Smooth muscle cell (in vitro differentiated cells): ENCODE results near the gene PRKACA. TPM values are rescaled to one million over a fixed set of nuclear protein-coding genes. Genes with fewer than 3 reads are reported as not detected.

Source experiments
- DNase-seq: peaks from one replicate; lab custom pipeline; 2025; ENCODE audit not compliant: unreplicated experiment; lab: John Stamatoyannopoulos, UW
- H2AFZ ChIP-seq: fragments of 200-600 bp; sonication (generic); 2 replicates; pipeline ENCODE4 v1.6.0; 2016; ENCODE audit warnings: antibody characterized with exemption, low read depth, mild to moderate bottlenecking
- H3F3A ChIP-seq: fragments of 200-600 bp; sonication (generic); 2 replicates; pipeline ENCODE4 v1.6.0; 2017; ENCODE audit warnings: antibody characterized with exemption, low read depth
- H3K27ac ChIP-seq: fragments of 200-600 bp; sonication (generic); 2 replicates; pipeline ENCODE4 v1.5.1; 2016; ENCODE audit warnings: low read depth, mild to moderate bottlenecking
- H3K27me3 ChIP-seq: fragments of 200-600 bp; sonication (generic); 2 replicates; pipeline ENCODE4 v1.6.1; 2016; ENCODE audit warnings: low read depth, mild to moderate bottlenecking
- H3K36me3 ChIP-seq: fragments of 200-600 bp; sonication (generic); 2 replicates; pipeline ENCODE4 v1.5.1; 2016; ENCODE audit warnings: low read depth
- H3K4me1 ChIP-seq: fragments of 200-600 bp; sonication (generic); 2 replicates; pipeline ENCODE4 v1.5.1; 2016; ENCODE audit warnings: low read depth
- H3K4me2 ChIP-seq: fragments of 200-600 bp; sonication (generic); 2 replicates; pipeline ENCODE4 v1.6.0; 2016; ENCODE audit warnings: mild to moderate bottlenecking
- H3K4me3 ChIP-seq: fragments of 200-600 bp; sonication (generic); 2 replicates; pipeline ENCODE4 v1.5.1; 2016; ENCODE audit warnings: mild to moderate bottlenecking
- H3K79me2 ChIP-seq: fragments of 200-600 bp; sonication (generic); 2 replicates; pipeline ENCODE4 v1.6.0; 2016; ENCODE audit warnings: low read depth, mild to moderate bottlenecking
- H3K9ac ChIP-seq: fragments of 200-600 bp; sonication (generic); 2 replicates; pipeline ENCODE4 v1.6.0; 2016; ENCODE audit warnings: low read depth
- H3K9me3 ChIP-seq: fragments of 200-600 bp; sonication (generic); replicated peaks from 2 replicates; pipeline ENCODE4 v1.5.1; 2016; ENCODE audit warnings: low read depth
- H4K20me1 ChIP-seq: fragments of 200-600 bp; sonication (generic); 2 replicates; pipeline ENCODE4 v1.6.0; 2016; ENCODE audit warnings: low read depth
- WGBS: methylation state at CpG from one replicate; pipeline ENCODE4 v1.1.7; 2016; ENCODE audit warnings: low lambda C conversion rate; 5-methylcytosine and 5-hydroxymethylcytosine counted together
- polyA plus RNA-seq: library from polyadenylated mRNA; unstranded; fragments of >200 nt; fragmentation: Nextera tagmentation; extraction: Ambion mirVana; gene quantifications from 2 replicates; pipeline ENCODE4 v1.2.1, GENCODE V29; 2016
- total RNA-seq: library from RNA; depleted of rRNA; stranded (reverse); fragments of >200 nt; gene quantifications from 2 replicates; pipeline ENCODE4 v1.2.3, GENCODE V29; 2014
- TF ChIP-seq, protein P1 (sequence below): fragments of 200-600 bp; sonication (generic); IDR thresholded peaks from 2 replicates; pipeline ENCODE4 v1.5.1; 2017; ENCODE audit warnings: borderline replicate concordance, mild to moderate bottlenecking, antibody characterized with exemption; ENCODE audit not compliant: insufficient read depth, poor library complexity, severe bottlenecking

The PRKACA gene
- total and polyA plus RNA-seq, 2 experiments from 2014 or later: 11.1 to 30.3 TPM

DNA sequence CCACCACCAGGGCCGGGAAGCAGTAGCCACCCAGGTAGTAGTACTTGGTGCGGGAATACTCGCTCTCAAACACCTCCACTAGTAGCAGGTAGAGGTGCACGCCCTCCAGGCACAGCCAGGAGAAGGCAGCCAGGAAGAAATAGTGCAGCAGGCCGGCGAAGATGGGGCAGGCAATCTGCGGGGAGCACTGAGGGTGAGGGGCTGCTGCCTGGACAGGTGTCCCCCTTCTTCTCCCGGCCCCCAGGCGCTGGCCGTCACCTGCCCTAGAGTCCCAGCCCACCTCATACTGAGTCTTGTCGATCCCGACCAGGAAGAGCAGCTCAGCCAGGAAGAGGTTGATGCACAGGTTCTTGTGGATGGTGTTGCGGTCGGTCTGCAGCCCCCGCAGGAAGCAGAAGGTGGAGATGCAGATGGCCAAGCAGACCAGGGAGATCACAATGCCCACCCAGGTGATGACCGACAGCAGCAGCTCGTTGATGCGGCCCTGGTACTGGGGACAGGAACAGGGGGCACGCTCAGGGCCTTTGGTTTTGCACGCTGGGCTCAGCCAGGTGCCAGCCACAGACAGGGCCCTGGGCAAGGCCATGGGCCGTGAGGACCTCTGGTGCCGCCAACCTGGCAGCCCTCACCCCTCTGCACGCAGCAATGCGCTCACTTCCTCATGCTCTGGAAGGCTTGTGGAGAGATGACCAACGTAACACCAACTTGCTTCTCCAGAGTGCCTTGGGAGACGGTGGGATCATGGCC is 39.6 kb upstream of the PRKACA start:
- Histone ChIP-seq H3K36me3 (no peaks in the 10 kb centered on the region), H3K9me3 (no peaks in the 10 kb centered on the region), H3K4me1 (no peaks in the 10 kb centered on the region), H3K27me3 (no peaks in the 10 kb centered on the region), H3K4me3 (no peak overlapping the region), H3K9ac (no peak overlapping the region), H3K4me2 (no peak overlapping the region), H4K20me1 (peaks cover 8% of the 10 kb centered on the region), H3K79me2 (no peaks in the 10 kb centered on the region), H2AFZ (no peak overlapping the region), H3K27ac (no peak overlapping the region), H3F3A (no peaks in the 10 kb centered on the region)
- no peak for DNase-seq
- TF ChIP-seq, protein P1, sequence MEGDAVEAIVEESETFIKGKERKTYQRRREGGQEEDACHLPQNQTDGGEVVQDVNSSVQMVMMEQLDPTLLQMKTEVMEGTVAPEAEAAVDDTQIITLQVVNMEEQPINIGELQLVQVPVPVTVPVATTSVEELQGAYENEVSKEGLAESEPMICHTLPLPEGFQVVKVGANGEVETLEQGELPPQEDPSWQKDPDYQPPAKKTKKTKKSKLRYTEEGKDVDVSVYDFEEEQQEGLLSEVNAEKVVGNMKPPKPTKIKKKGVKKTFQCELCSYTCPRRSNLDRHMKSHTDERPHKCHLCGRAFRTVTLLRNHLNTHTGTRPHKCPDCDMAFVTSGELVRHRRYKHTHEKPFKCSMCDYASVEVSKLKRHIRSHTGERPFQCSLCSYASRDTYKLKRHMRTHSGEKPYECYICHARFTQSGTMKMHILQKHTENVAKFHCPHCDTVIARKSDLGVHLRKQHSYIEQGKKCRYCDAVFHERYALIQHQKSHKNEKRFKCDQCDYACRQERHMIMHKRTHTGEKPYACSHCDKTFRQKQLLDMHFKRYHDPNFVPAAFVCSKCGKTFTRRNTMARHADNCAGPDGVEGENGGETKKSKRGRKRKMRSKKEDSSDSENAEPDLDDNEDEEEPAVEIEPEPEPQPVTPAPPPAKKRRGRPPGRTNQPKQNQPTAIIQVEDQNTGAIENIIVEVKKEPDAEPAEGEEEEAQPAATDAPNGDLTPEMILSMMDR: no peak
- WGBS: 96% methylated on average over 26 of the region's 26 CpGs

DNA sequence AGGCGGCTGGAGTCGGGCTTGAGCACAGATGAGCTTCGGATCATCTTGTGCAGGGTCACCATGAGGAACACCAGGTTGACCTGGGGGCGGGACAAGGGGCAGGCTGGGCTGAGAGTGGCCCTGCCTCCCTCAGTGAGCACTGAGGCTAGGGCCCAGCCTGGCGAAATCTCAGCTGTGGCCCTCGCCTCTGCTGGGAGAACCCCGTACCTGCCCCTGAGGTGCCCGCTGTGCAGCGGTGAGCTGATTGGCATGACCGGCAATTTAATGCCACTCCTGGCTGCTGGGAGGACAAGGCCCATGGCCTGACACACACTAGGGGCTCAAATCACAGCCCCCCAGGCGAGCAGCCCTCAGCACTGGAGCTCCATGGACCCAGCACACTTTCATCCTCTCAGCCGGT is 38.6 kb upstream of the PRKACA start:
- Histone ChIP-seq H2AFZ (no peak overlapping the region), H3K79me2 (no peaks in the 10 kb centered on the region), H3F3A (no peaks in the 10 kb centered on the region), H3K9me3 (no peaks in the 10 kb centered on the region), H3K36me3 (no peaks in the 10 kb centered on the region), H3K27me3 (no peaks in the 10 kb centered on the region), H3K4me1 (no peaks in the 10 kb centered on the region), H3K9ac (no peak overlapping the region), H3K27ac (no peak overlapping the region), H3K4me3 (no peak overlapping the region), H3K4me2 (no peak overlapping the region), H4K20me1 (peaks cover 8% of the 10 kb centered on the region)
- no peak for DNase-seq
- TF ChIP-seq, protein P1: no peak
- whole genome bisulfite sequencing: 96% methylated on average over 12 of the region's 12 CpGs

DNA sequence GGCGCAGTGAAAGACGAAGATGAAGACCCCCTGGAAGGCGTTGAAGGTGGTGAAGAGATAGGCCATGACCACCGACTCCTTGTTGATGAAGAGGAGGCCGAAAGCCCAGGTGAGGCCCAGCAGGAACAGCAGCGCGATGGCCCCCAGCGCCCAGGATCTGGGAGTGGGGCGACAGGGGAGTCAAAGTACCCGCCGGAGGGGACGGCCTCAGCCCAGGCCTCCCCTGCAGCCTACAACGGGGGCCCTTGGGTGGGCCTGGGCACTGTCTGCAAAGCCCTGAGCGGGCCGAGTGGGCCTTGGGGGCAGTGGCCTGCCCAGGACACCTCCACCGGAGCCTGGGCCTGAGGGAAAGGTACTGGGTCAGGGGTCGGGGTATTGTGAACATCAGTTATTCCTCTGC is 37.8 kb upstream of the PRKACA start:
- no peak for DNase-seq
- Histone ChIP-seq H2AFZ (no peak overlapping the region), H3K36me3 (no peaks in the 10 kb centered on the region), H3K9ac (no peak overlapping the region), H3F3A (no peaks in the 10 kb centered on the region), H3K27me3 (no peaks in the 10 kb centered on the region), H3K4me1 (no peaks in the 10 kb centered on the region), H3K27ac (no peak overlapping the region), H3K79me2 (no peaks in the 10 kb centered on the region), H4K20me1 (peaks cover 8% of the 10 kb centered on the region), H3K9me3 (no peaks in the 10 kb centered on the region), H3K4me3 (no peak overlapping the region), H3K4me2 (no peak overlapping the region)
- WGBS: 95% methylated on average over 17 of the region's 17 CpGs
- TF ChIP-seq, protein P1: no peak

DNA sequence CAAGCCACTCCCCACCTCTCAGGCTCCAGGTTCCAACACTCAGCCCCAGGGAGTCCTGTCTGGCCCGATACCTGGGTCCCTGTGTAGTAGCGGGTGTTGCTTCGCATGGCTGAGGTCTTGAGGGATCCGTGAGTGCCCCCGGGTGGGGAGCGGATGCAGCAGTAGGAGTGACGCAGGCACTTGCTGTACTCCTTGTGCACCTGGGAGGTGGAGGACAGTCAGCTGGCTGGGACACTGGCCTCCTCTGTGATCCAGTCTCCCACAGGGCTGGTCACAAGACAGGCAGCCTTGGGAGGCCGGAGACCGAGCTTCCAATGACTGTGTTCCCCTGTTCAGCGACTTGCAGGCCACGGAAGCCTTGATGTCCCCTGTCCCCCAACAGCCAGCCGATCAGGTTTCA is 35.2 kb upstream of the PRKACA start:
- no peaks in the 10 kb centered on the region for H3K79me2 ChIP-seq
- H3K27ac ChIP-seq: no peak overlapping the region
- no peaks in the 10 kb centered on the region for H3F3A ChIP-seq
- H3K4me1 ChIP-seq: peaks cover 7% of the 10 kb centered on the region
- no peak overlapping the region for H3K4me2 ChIP-seq
- 95% methylated on average over 12 of the region's 12 CpGs for WGBS
- no peak overlapping the region for H3K4me3 ChIP-seq
- no peak overlapping the region for H2AFZ ChIP-seq
- no peaks in the 10 kb centered on the region for H3K27me3 ChIP-seq
- no peak for DNase-seq
- H4K20me1 ChIP-seq: peaks cover 19% of the 10 kb centered on the region
- no peaks in the 10 kb centered on the region for H3K36me3 ChIP-seq
- TF ChIP-seq, protein P1: no peak
- no peak overlapping the region for H3K9ac ChIP-seq
- no peaks in the 10 kb centered on the region for H3K9me3 ChIP-seq
